Measurements from ENCODE around the gene RAD9A.
"Not testable (repeated sequence)": the region's sequence is repeated elsewhere in the genome, so short reads cannot be mapped to it uniquely, and the experiment has no call there.

The RAD9A gene

DNA sequence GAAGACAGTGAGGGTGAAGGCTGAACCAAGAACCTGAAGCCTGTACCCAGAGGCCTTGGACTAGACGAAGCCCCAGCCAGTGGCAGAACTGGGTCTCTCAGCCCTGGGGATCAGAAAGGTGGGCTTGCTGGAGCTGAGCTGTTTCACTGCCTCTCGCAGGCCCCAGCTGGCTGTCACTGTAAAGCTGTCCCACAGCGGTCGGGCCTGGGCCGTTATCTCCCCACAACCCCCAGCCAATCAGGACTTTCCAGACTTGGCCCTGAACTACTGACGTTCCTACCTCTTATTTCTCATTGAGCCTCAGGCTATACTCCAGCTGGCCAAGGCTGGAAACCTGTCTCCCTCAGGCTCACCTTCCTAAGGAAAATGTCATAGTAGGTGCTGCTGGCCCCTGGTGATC lies 5.8 kb downstream of the RAD9A start:
- no peak for DNase-seq

GRCh38 chr11:67397986-67398660 lies 6.3 kb downstream of the RAD9A start:
- no peak for DNase-seq

DNA sequence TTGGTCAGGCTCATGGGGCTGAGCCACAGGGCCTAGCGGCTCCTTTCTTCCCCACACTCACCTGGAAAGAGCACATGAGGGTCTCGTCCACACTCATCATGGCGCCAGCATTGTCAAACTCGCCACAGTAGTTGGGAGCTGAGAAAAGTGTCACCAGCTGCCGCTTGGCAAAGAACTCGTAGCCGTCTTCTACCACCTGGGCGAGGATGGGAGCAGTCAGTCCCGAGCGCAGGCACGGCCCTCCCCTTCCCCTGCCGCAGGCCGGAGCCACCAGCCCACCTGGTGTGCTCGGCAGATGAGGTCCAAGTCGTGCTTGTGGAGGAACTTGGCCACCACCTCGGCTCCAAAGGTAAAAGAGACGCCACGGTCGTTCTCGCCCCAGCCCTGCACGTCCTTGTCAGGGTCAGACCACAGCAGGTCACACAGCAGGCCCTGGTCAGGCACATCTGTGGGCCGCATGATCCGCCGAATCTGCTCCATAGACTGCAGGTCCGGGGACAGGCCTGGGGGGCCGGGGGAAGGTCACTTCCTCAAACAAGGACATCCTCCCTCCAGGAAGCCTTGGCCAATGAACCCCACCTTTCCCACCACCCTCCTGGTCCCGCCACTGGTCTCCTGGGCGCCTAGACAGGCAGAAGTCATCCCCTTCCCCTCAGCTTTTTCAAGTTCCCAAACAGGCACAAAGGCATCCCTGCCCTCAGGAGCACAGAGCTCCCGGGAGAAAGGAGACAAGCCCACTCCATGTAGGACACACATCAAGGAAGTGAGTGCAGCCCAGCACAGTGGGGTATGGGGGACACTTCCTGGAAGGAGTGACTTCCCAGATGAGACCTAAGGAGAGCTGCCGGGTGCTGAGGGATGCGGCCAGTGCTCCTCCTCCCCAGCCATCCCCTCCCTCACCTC lies 7.1 kb downstream of the RAD9A start:
- DNase-seq, result no peak

GRCh38 chr11:67400251-67400941 lies 8.6 kb downstream of the RAD9A start:
- DNase-seq, result no peak

DNA sequence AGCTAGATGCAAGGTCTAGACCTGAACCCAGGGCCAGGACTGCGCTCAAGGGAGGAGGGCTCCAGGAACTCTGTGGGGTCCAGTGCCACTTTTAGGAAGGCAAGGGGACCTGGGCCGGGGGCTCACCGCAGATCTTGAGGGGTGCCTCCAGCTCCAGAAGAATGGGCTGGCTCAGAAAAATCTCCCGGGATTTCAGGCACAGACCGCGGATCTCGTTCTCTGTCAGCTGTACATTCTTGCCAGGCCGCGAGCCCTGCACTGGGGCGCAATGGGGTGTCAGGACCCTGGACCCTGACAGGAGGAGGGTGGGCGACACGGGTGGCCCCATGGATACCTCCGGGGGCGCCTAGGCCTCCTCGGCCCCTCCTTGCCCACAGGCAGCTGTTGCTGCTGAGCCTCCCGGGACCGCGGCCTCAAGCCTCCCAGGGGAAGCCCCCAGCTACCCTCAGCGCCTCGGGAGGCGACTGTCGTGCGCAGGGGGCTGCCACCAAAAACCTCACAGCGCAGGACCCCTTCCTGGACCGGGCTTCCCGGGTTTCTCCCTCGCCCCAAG lies 9.2 kb downstream of the RAD9A start:
- no peak for DNase-seq

DNA sequence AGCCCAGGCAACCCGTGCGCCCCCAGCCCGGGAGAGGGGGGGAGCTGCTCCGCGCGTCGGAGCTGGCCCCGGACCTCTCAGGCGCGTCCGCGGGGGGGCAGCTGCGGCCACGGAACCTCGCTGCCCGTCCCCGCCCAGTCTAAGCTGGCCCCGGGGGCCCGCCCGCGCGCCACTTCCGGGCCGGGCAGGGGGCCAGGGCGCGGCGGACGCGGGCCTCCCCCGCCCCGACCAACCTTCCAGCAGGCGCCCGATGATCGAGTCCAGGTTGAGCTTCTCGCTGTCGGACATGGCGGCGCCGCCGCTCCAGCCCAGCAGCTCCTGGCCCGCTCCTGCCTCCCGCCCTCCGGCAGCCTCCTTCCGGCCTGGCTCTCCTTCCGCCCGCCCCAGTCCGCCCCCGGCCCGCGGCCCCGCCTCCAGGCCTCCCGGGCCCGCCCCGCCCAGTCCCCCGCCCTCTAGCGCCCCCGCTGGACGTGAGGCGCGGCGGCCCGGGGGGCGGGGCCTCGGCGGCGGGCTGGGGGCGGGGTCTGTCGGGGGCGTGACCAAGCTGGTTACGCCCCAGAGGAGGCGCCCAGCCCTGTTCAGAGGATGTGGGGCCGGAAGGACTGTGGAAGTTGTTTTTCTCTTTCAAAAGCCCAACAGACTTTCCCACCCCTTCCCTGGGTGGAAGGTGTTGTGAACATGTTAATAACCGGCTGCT lies 9.9 kb downstream of the RAD9A start, which contains the start of gene PPP1CA:
Gene PPP1CA, minus strand, starts transcription at position 364 of the 697 bp plus-strand sequence. Its CDS starts 76 bp downstream, at position 288.
- DNase-seq, result peak; percentile 71 to 78

GRCh38 chr11:67402192-67402839 lies 10.5 kb downstream of the RAD9A start:
- not testable (repeated sequence) for DNase-seq

GRCh38 chr11:67403085-67403484 lies 11.3 kb downstream of the RAD9A start:
- not testable (repeated sequence) for DNase-seq

- DNase-seq, result no peak
Measured at GRCh38 chr11:67404515-67405195, 12.9 kb downstream of the RAD9A start.

GRCh38 chr11:67405196-67405567 lies 13.4 kb downstream of the RAD9A start:
- DNase-seq, result no peak

DNA sequence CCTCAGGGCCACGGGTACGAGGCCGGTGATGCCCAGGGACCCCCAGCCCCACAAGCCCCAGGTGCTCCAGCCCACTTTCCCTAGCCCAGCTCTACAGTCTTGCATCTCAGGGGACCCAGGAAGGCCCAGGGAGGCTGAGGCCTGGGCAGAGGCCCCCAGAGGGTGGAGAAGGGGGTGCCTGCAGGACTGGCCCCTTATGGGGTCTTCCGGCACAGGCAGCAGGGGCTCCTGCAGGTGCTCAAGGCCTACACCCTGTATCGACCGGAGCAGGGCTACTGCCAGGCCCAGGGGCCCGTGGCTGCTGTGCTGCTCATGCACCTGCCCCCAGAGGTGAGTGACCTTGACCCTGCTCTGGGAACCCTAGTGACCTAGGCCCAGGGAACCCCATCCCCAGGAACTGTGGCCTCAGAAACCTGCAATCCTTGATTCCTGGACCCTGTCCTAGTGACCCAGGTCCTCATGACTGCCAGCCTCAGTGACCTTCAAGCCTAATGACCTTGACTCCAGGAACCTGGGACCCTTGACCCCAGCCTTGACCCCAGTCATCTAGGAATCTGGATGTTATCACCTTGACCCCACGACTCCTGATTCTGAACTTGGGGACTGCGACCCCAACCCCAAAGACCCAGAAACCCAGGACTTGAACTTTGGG lies 14.0 kb downstream of the RAD9A start:
- DNase-seq, result no peak

- no peak for DNase-seq
Measured at GRCh38 chr11:67406420-67406968, 14.7 kb downstream of the RAD9A start.

DNA sequence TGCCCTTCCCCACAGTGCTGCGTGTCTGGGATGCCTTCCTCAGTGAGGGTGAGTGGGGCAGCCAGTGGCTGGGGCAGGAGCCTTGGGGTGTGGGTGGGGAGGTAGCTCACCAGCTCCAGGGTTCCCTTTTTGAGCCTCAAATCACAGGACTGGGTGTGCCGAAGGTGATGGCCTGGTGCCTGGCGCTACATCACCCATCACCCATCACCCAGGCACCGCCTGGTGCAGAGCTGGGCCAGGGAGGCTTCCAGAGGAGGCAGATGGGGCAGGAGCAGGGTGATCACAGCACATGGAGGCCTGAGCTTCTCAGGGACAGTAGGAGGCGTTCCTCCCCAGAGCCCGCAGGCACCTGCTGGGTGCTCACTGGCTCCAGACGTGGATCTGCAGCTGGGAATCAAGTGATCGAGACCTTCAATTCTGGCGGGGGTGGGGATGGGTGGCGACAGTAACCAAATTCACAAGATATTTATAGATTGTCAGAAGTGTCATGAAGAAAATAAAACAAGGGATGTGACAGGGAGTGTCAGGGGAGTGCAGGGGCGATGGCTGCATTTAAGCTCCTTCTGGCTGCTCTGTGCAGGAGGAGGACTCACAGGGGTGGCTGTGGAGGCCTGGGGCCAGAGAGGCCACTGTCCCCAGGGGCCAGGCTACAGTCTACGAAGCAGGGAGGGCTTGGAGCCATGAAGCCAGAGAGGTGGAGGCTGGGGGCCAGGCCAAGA lies 15.3 kb downstream of the RAD9A start:
- peak in 1 of 2 experiments; percentile 27 for DNase-seq

DNA sequence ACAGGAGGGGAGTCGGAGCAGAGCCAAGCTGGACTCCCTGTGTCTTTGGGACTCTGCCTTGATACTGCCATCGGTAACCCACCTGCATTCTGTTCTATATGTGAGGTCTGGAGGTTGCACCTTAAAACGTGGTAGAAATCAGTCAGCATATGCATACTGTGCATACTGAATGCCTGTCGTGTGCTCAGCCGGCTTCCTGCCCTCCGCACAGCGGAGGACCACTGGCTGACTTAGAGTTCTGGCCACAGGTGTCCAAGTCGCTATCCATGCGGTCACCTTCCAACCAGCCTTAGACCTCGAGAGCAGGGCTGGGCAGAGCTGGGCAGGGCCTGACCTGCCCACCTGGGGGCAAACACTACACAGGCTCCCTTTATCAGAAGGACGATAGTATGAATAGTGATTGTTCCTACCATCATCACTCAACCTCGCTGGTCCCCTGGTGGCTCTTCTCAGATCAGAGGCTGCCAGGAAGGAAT lies 15.9 kb downstream of the RAD9A start:
- DNase-seq, result no peak

- DNase-seq, result no peak
Measured at GRCh38 chr11:67408437-67409200, 16.8 kb downstream of the RAD9A start.

- no peak for DNase-seq
Measured at GRCh38 chr11:67409261-67409666, 17.5 kb downstream of the RAD9A start.

- no peak for DNase-seq
Measured at GRCh38 chr11:67409781-67410368, 18.1 kb downstream of the RAD9A start.

DNA sequence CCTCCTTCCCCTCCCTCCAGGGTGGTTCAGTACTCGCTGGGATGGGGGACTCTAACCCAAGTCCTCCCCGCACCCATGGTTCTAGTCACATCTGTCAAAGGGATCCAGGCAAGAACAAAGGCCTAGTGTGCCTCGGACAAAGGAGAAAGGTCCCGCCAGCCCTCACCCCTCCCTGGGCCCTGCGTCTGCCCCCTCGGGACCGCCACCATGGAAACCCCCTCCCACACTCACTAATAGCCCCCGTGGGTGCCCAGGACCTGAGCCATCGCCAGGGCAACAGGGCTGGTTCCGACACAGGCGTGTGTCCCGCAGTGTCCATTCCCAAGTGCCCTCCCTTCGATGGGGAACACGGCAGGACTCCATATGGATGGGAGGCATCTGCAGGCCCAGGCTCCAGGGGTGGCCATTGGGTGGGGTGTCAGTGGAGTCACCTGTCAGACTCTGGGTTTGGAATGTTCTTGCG lies 18.6 kb downstream of the RAD9A start:
- DNase-seq, result no peak
